CD4-positive, alpha-beta T cell treated with Interleukin-1 beta for 1 hour (primary cell): ENCODE results near the gene POLR3G.

Experiments used
- DNase-seq, 2 donors: peaks; one replicate each; pipeline ENCODE4 v3.0.0-alpha.2; 2020 to 2022

POLR3G gene

GRCh38 chr5:90504743-90505142 lies 30.1 kb downstream of the POLR3G start:
- DNase-seq = no peak

- DNase-seq = no peak
These were observed 31.6 kb downstream of the POLR3G start for GRCh38 chr5:90506221-90506620.

GRCh38 chr5:90510438-90510837 lies 35.8 kb downstream of the POLR3G start:
- no peak for DNase-seq

- DNase-seq = no peak
These were observed 39.9 kb downstream of the POLR3G start for GRCh38 chr5:90514520-90514919.

GRCh38 chr5:90518661-90519060 lies 44.0 kb downstream of the POLR3G start:
- no peak for DNase-seq

- no peak for DNase-seq
These were observed 44.4 kb downstream of the POLR3G start for GRCh38 chr5:90519081-90519480.

- peak; percentile 29 to 43 for DNase-seq
These were observed 54.0 kb downstream of the POLR3G start for GRCh38 chr5:90528601-90529193.

- DNase-seq = peak; percentile 96 to 97
These were observed 54.7 kb downstream of the POLR3G start, which contains the start of gene LYSMD3 for GRCh38 chr5:90529194-90529938. TSS of gene LYSMD3 (minus strand) at chr5:90529584. CDS start at chr5:90525289, 4,295 bp downstream.

- peak in 1 of 2 donors; percentile 65 for DNase-seq
These were observed 55.4 kb downstream of the POLR3G start for GRCh38 chr5:90529939-90530677.

- DNase-seq = no peak
These were observed 56.2 kb downstream of the POLR3G start for GRCh38 chr5:90530736-90531487.

- DNase-seq = no peak
These were observed 59.1 kb downstream of the POLR3G start for GRCh38 chr5:90533794-90534193.

GRCh38 chr5:90534922-90535321 lies 60.3 kb downstream of the POLR3G start:
- DNase-seq = no peak

- DNase-seq = no peak
These were observed 68.3 kb downstream of the POLR3G start for GRCh38 chr5:90542827-90543519.

- no peak for DNase-seq
These were observed 70.8 kb downstream of the POLR3G start for GRCh38 chr5:90545511-90545910.

GRCh38 chr5:90546216-90546837 lies 71.7 kb downstream of the POLR3G start:
- DNase-seq = no peak

- no peak for DNase-seq
These were observed 72.4 kb downstream of the POLR3G start for GRCh38 chr5:90547072-90547536.

- DNase-seq = no peak
These were observed 73.5 kb downstream of the POLR3G start for GRCh38 chr5:90548069-90548593.

GRCh38 chr5:90549223-90549622 lies 74.6 kb downstream of the POLR3G start:
- no peak for DNase-seq

- no peak for DNase-seq
These were observed 75.1 kb downstream of the POLR3G start for GRCh38 chr5:90549729-90550275.

- DNase-seq = no peak
These were observed 76.3 kb downstream of the POLR3G start for GRCh38 chr5:90550963-90551362.

GRCh38 chr5:90551376-90551775 lies 76.7 kb downstream of the POLR3G start:
- DNase-seq = no peak
